DND-41 (cell line): ENCODE data around the gene NCKAP5L.

ENCODE experiments used
- ATAC-seq: fragments of 200-7000 bp; cut with Tn5 transposase; 3 replicates; pipeline ENCODE4 v1.9.1; 2021; ENCODE audit warnings: low read depth; ENCODE audit not compliant: insufficient read depth
- DNase-seq: peaks from one replicate; pipeline ENCODE4 v3.0.0-alpha.2; 2020
- H2AFZ ChIP-seq: 2 replicates; pipeline ENCODE4 v1.6.0; 2012; ENCODE audit warnings: low read depth, low read length
- H3K27ac ChIP-seq: 2 replicates; pipeline ENCODE4 v1.5.1; 2012; ENCODE audit warnings: low read length, inconsistent platforms
- H3K27me3 ChIP-seq: fragments of 200-600 bp; sonication (generic); 2 replicates; pipeline ENCODE4 v1.6.0; 2012; ENCODE audit warnings: low read length, mild to moderate bottlenecking, inconsistent platforms; ENCODE audit not compliant: insufficient read depth, poor library complexity
- H3K36me3 ChIP-seq: 2 replicates; pipeline ENCODE4 v1.5.1; 2012; ENCODE audit warnings: low read length, inconsistent platforms; ENCODE audit not compliant: insufficient read depth
- H3K4me1 ChIP-seq: 2 replicates; pipeline ENCODE4 v1.5.1; 2012; ENCODE audit warnings: mild to moderate bottlenecking, low read length; ENCODE audit not compliant: insufficient read depth
- H3K4me2 ChIP-seq: 2 replicates; pipeline ENCODE4 v1.6.0; 2012; ENCODE audit warnings: mild to moderate bottlenecking, moderate library complexity, low read length, inconsistent platforms; ENCODE audit not compliant: insufficient read depth
- H3K4me3 ChIP-seq, 2 experiments: fragments of 200-600 bp in 1 of 2; shearing (Covaris generic) in 1 of 2; 2 replicates each; pipeline ENCODE4 v1.5.1; 2012 to 2016; ENCODE audit warnings: inconsistent platforms in 2 of 2, low read length in 2 of 2, mild to moderate bottlenecking in 2 of 2, low read depth in 1 of 2, moderate library complexity in 1 of 2
- H3K79me2 ChIP-seq: 2 replicates; pipeline ENCODE4 v1.6.0; 2012; ENCODE audit warnings: low read length, inconsistent platforms; ENCODE audit not compliant: insufficient read depth
- H3K9ac ChIP-seq: 2 replicates; pipeline ENCODE4 v1.6.0; 2012; ENCODE audit warnings: low read depth, mild to moderate bottlenecking, inconsistent platforms, low read length, moderate library complexity
- H3K9me3 ChIP-seq: 2 replicates; pipeline ENCODE4 v1.5.1; 2012; ENCODE audit warnings: low read length, moderate library complexity, mild to moderate bottlenecking, inconsistent platforms; ENCODE audit not compliant: insufficient read depth, severe bottlenecking
- H4K20me1 ChIP-seq: 2 replicates; pipeline ENCODE4 v1.6.0; 2012; ENCODE audit warnings: low read length; ENCODE audit not compliant: insufficient read depth
- EZH2 ChIP-seq: IDR thresholded peaks from 3 replicates; pipeline ENCODE4 v1.6.1; 2012; ENCODE audit warnings: borderline replicate concordance, low read depth, mild to moderate bottlenecking, moderate library complexity, low read length, inconsistent platforms; ENCODE audit not compliant: severe bottlenecking
- TF ChIP-seq, protein P1 (sequence below): IDR thresholded peaks from 2 replicates; pipeline ENCODE4 v1.5.1; 2012; ENCODE audit warnings: borderline replicate concordance, low read length, moderate library complexity, mild to moderate bottlenecking; ENCODE audit not compliant: poor library complexity, severe bottlenecking; ENCODE audit errors: extremely low read depth

The NCKAP5L gene

DNA sequence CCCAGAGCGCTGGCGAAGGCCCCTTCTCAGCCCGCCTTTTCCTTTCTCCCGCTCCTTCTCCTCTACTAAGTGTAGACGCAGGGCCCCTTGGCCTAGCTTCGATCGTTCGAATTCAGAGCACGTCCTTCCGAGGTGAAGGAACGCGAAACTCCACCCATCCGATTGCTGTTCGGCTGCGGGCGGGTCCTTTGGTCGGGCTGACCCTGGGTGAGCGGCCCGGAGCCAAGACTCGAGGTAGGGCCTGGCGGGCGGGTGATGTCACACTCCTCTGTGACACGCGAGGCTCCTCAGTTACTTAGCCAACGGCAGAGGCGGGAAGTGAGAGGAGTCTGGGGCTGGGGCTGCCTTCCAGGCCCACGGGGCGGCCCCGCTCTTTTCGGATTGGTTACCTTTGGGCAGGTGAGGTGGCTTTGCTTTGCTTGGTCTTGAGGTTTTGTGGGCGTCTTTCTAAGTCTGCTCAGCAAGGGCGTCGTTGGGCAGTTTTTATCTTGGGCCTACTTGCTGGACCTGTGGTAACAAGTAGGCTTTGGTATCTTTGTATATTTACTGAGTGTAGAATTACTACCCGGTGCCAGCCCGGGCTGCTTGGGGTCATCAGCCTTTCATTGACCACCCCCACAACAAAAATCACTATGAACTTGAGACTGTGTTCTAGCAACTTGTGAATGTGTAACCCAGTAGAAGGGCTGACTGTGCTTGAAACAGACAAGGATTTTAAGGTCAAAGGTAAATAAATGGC lies 86.2 kb downstream of the NCKAP5L start:
- Histone ChIP-seq H3K36me3 (peaks cover 23% of the 10 kb centered on the region), H4K20me1 (peaks cover 48% of the 10 kb centered on the region), H3K27ac (peak overlapping the region; percentile 99), H3K9me3 (no peaks in the 10 kb centered on the region), H3K27me3 (no peaks in the 10 kb centered on the region), H3K4me2 (peak overlapping the region; percentile 94), H3K4me3 (peak overlapping the region; percentile 76 to 84), H3K9ac (peak overlapping the region; percentile 92), H2AFZ (peak overlapping the region; percentile 88), H3K79me2 (peaks cover 56% of the 10 kb centered on the region), H3K4me1 (peaks cover 37% of the 10 kb centered on the region)
- DNase-seq (peak; percentile 72), ATAC-seq (peak; percentile 43)
- no peak for TF ChIP-seq EZH2
- TF ChIP-seq, protein P1, sequence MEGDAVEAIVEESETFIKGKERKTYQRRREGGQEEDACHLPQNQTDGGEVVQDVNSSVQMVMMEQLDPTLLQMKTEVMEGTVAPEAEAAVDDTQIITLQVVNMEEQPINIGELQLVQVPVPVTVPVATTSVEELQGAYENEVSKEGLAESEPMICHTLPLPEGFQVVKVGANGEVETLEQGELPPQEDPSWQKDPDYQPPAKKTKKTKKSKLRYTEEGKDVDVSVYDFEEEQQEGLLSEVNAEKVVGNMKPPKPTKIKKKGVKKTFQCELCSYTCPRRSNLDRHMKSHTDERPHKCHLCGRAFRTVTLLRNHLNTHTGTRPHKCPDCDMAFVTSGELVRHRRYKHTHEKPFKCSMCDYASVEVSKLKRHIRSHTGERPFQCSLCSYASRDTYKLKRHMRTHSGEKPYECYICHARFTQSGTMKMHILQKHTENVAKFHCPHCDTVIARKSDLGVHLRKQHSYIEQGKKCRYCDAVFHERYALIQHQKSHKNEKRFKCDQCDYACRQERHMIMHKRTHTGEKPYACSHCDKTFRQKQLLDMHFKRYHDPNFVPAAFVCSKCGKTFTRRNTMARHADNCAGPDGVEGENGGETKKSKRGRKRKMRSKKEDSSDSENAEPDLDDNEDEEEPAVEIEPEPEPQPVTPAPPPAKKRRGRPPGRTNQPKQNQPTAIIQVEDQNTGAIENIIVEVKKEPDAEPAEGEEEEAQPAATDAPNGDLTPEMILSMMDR: no peak
